ENCODE data around the gene YARS2.

- TF ChIP-seq CTCF (IDR thresholded peaks at IDR 0.05) = no peak
- no peak for TF ChIP-seq POLR2A (IDR thresholded peaks at IDR 0.05)
- no peak for TF ChIP-seq POLR2AphosphoS5 (IDR thresholded peaks at IDR 0.05)
- TF ChIP-seq EP300 (IDR thresholded peaks at IDR 0.05) = no peak
Measured at GRCh38 chr12:32768518-32768917, 12.8 kb upstream of the YARS2 start.
